A549 (cell line): Measurements from ENCODE around the gene GJB2. TPM values are rescaled to one million over a fixed set of nuclear protein-coding genes. Genes with fewer than 3 reads are reported as not detected.

Experiments
- ATAC-seq, 2 experiments: fragments of 200-7000 bp in 1 of 2; fragments of >200 bp in 1 of 2; cut with Nextera tagmentation in 1 of 2; cut with Tn5 transposase in 1 of 2; 3 replicates each; pipeline versions ENCODE4 v1.8.0 to v1.9.1; 2018 to 2020; ENCODE audit warnings: mild to moderate bottlenecking in 1 of 2, moderate library complexity in 1 of 2
- CTCF ChIA-PET: fragments of 300-600 bp; sonication (Branson Sonifier 250); formaldehyde crosslinking; extraction: SDS; loops from one replicate; lab custom pipeline; 2021; ENCODE audit warnings: antibody characterized with exemption, inconsistent platforms; lab: Yijun Ruan, JAX
- POLR2A ChIA-PET: fragments of 350-600 bp; formaldehyde crosslinking; extraction: SDS; loops from one replicate; lab custom pipeline; 2021; ENCODE audit warnings: antibody characterized with exemption, inconsistent platforms; lab: Yijun Ruan, JAX
- DNase-seq, 2 experiments: peaks; one replicate each; pipeline versions ENCODE4 v3.0.0 to v3.0.0-alpha.2; 2011 to 2016; ENCODE audit warnings: low read depth in 1 of 2, low spot score in 1 of 2
- FAIRE-seq: peaks from 2 replicates; lab custom pipeline; 2011; peaks lifted over from hg19 to GRCh38; lab: Jason Lieb, UNC
- H3K27ac ChIP-seq, 2 experiments: fragments of >200 bp; sonication (Bioruptor Twin); formaldehyde crosslinking; 3 replicates each; pipeline ENCODE4 v1.5.1; 2016 to 2017
- H3K4me1 ChIP-seq: fragments of >200 bp; sonication (Bioruptor Twin); formaldehyde crosslinking; 3 replicates; pipeline ENCODE4 v1.6.1; 2016
- H3K4me2 ChIP-seq: fragments of >200 bp; sonication (Bioruptor Twin); formaldehyde crosslinking; 3 replicates; pipeline ENCODE4 v1.6.1; 2016
- H3K4me3 ChIP-seq: fragments of >200 bp; sonication (Bioruptor Twin); formaldehyde crosslinking; 3 replicates; pipeline ENCODE4 v1.5.1; 2016
- H3K9me3 ChIP-seq: fragments of >200 bp; sonication (Bioruptor Twin); formaldehyde crosslinking; 3 replicates; pipeline ENCODE4 v1.6.1; 2016
- BCL3 ChIP-seq: fragments of >200 bp; sonication (Bioruptor Twin); formaldehyde crosslinking; IDR thresholded peaks from 3 replicates; pipeline ENCODE4 v1.6.1; 2016
- BHLHE40 ChIP-seq: IDR thresholded peaks from 2 replicates; pipeline ENCODE4 v1.6.1; 2012; ENCODE audit warnings: low read depth, low read length, inconsistent platforms
- CBX2 ChIP-seq: fragments of 200-600 bp; sonication (generic); IDR thresholded peaks from 2 replicates; pipeline ENCODE4 v1.6.1; 2016; ENCODE audit warnings: low read depth, mild to moderate bottlenecking, borderline replicate concordance
- CBX8 ChIP-seq: fragments of 200-600 bp; sonication (generic); IDR thresholded peaks from 2 replicates; pipeline ENCODE4 v1.6.1; 2016
- CHD4 ChIP-seq: fragments of 200-600 bp; sonication (generic); IDR thresholded peaks from 2 replicates; pipeline ENCODE4 v1.6.1; 2016; ENCODE audit warnings: antibody characterized with exemption, mild to moderate bottlenecking, borderline replicate concordance
- ESRRA ChIP-seq: fragments of 150-350 bp; IDR thresholded peaks from 2 replicates; pipeline ENCODE4 v1.6.1; 2014; ENCODE audit warnings: mild to moderate bottlenecking, low read length, borderline replicate concordance
- FOXS1 ChIP-seq: fragments of 250-450 bp; sonication (Bioruptor Pico); IDR thresholded peaks from 2 replicates; pipeline ENCODE4 v1.5.0; 2020; ENCODE audit warnings: mild to moderate bottlenecking, moderate library complexity
- HOXA7 ChIP-seq: fragments of 250-450 bp; sonication (Bioruptor Pico); IDR thresholded peaks from 2 replicates; pipeline ENCODE4 v1.5.0; 2020; ENCODE audit warnings: mild to moderate bottlenecking, moderate library complexity
- HOXB5 ChIP-seq: fragments of 250-450 bp; sonication (Bioruptor Pico); IDR thresholded peaks from 2 replicates; pipeline ENCODE4 v1.5.0; 2020; ENCODE audit warnings: mild to moderate bottlenecking, moderate library complexity
- JUNB ChIP-seq: fragments of >200 bp; sonication (Bioruptor Twin); formaldehyde crosslinking; IDR thresholded peaks from 2 replicates; pipeline ENCODE4 v1.6.1; 2016
- KDM5A ChIP-seq: fragments of 200-600 bp; sonication (generic); IDR thresholded peaks from 2 replicates; pipeline ENCODE4 v1.6.1; 2016; ENCODE audit warnings: antibody characterized with exemption, mild to moderate bottlenecking
- MAFK ChIP-seq: fragments of 450-650 bp; IDR thresholded peaks from 2 replicates; pipeline ENCODE4 v1.6.1; 2014; ENCODE audit not compliant: partially characterized antibody
- MAZ ChIP-seq: fragments of 150-350 bp; IDR thresholded peaks from 2 replicates; pipeline ENCODE4 v1.6.1; 2014; ENCODE audit warnings: antibody characterized with exemption, low read depth, low read length, borderline replicate concordance
- NR3C1 ChIP-seq: fragments of >200 bp; sonication (Bioruptor Twin); formaldehyde crosslinking; IDR thresholded peaks from 3 replicates; pipeline ENCODE4 v1.6.1; 2017
- PBX3 ChIP-seq: IDR thresholded peaks from 2 replicates; pipeline ENCODE4 v1.6.1; 2012
- PHF8 ChIP-seq: fragments of 200-600 bp; sonication (generic); IDR thresholded peaks from 2 replicates; pipeline ENCODE4 v1.6.1; 2016; ENCODE audit warnings: low read depth, mild to moderate bottlenecking, antibody characterized with exemption, moderate library complexity, borderline replicate concordance
- POLR2AphosphoS2 ChIP-seq: conservative IDR thresholded peaks from 2 replicates; pipeline ENCODE4 v1.6.1; 2012; ENCODE audit warnings: low read length, improper control_type of control experiment, inconsistent platforms
- RARB ChIP-seq: fragments of 250-450 bp; sonication (Bioruptor Pico); IDR thresholded peaks from 2 replicates; pipeline ENCODE4 v1.8.0; 2021; ENCODE audit warnings: mild to moderate bottlenecking, moderate library complexity
- SREBF2 ChIP-seq: fragments of 450-650 bp; IDR thresholded peaks from 2 replicates; pipeline ENCODE4 v1.6.1; 2014; ENCODE audit warnings: mild to moderate bottlenecking, moderate library complexity
- TFCP2L1 ChIP-seq: fragments of 250-450 bp; sonication (Bioruptor Pico); IDR thresholded peaks from 2 replicates; pipeline ENCODE4 v1.5.0; 2021; ENCODE audit warnings: mild to moderate bottlenecking
- TP53 ChIP-seq: fragments of 250-450 bp; sonication (Bioruptor Pico); IDR thresholded peaks from 2 replicates; pipeline ENCODE4 v1.5.0; 2021; ENCODE audit warnings: mild to moderate bottlenecking, moderate library complexity
- ZC3H11A ChIP-seq: fragments of 450-650 bp; IDR thresholded peaks from 2 replicates; pipeline ENCODE4 v1.6.1; 2014; ENCODE audit warnings: antibody characterized with exemption, mild to moderate bottlenecking
- WGBS: methylation state at CpG from one replicate; pipeline ENCODE4 v1.1.6; 2017; ENCODE audit errors: missing lambda C conversion rate; 5-methylcytosine and 5-hydroxymethylcytosine counted together
- polyA plus RNA-seq, 4 experiments: library from polyadenylated mRNA; depleted of rRNA in 3 of 4; stranded (reverse); fragments of >200 nt; fragmentation: RNase III in 1 of 4; extraction: RNeasy Plus Mini Kit Qiagen cat#74134 plus additional on column Dnase treatment in 1 of 4; gene quantifications; 2 replicates in 3 of 4; 3 replicates in 1 of 4; pipeline ENCODE4 v1.2.3, GENCODE V29; 2011 to 2017
- TF ChIP-seq, protein P1 (sequence below): fragments of >200 bp; sonication (Bioruptor Twin); formaldehyde crosslinking; IDR thresholded peaks from 2 replicates; pipeline ENCODE4 v1.6.1; 2016
- TF ChIP-seq, protein P2 (sequence below): IDR thresholded peaks from 2 replicates; pipeline ENCODE4 v1.6.1; 2012
- TF ChIP-seq, protein P3 (sequence below): fragments of 200-600 bp; sonication (generic); IDR thresholded peaks from 2 replicates; pipeline ENCODE4 v1.6.1; 2016; ENCODE audit warnings: antibody characterized with exemption, mild to moderate bottlenecking, moderate library complexity

GJB2 gene
- polyA plus RNA-seq, 2 of the 4 experiments (the other 2 are of a cell fraction) = 0.40 to 0.66 TPM

DNA sequence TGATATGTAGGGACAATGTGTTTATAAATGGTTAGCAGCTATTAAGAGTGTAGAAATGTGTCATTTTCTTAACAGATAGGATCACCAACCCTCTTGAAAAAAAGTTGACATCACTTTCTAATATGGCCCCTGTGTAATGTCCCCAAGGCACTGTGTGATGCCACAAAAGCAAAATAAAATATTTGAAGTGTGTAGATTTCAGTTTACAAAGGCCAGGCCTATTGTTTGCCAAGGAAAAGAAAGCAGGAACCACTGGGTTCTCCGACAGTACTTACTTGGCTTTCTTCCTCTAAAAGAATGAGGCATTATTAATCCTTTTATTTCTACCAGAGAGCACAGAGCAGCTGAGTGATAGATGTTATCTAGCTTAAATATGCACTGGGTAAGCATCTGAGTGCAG lies 21.4 kb downstream of the GJB2 start:
- ATAC-seq = no peak
- WGBS = 37% methylated on average over 1 of the region's 1 CpG
- ChIA-PET POLR2A (no interaction called here), CTCF (interaction anchor here (1.3 kb wide), 1 partner anchor 136 kb away, joined by 4 read pairs; no protein-coding TSS in a partner anchor)
- Histone ChIP-seq H3K9me3 (no peaks in the 10 kb centered on the region), H3K4me2 (no peak overlapping the region)
- TF ChIP-seq JUNB (no peak), CBX2 (no peak), TP53 (CRISPR knock-in tag) (no peak), NR3C1 (no peak), HOXA7 (CRISPR knock-in tag) (no peak), TFCP2L1 (no peak), ZC3H11A (no peak), CHD4 (no peak), KDM5A (no peak), BHLHE40 (no peak)
- TF ChIP-seq, protein P1, sequence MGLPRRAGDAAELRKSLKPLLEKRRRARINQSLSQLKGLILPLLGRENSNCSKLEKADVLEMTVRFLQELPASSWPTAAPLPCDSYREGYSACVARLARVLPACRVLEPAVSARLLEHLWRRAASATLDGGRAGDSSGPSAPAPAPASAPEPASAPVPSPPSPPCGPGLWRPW = no peak
- TF ChIP-seq, protein P2, sequence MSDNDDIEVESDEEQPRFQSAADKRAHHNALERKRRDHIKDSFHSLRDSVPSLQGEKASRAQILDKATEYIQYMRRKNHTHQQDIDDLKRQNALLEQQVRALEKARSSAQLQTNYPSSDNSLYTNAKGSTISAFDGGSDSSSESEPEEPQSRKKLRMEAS = no peak
- TF ChIP-seq, all 56 proteins: peak for 0
- FAIRE-seq = no peak
- Histone ChIP-seq H3K4me3 (no peak overlapping the region), H3K27ac (no peak overlapping the region), H3K4me1 (peaks cover 17% of the 10 kb centered on the region)
- DNase-seq = no peak

- no peaks in the 10 kb centered on the region for H3K9me3 ChIP-seq
- TF ChIP-seq CBX8 (no peak), KDM5A (no peak), TP53 (CRISPR knock-in tag) (no peak), PBX3 (no peak), ZC3H11A (no peak)
- no peak overlapping the region for H3K4me2 ChIP-seq
- FAIRE-seq (no peak), DNase-seq (no peak), ATAC-seq (no peak)
- POLR2A ChIA-PET = no interaction called here
- H3K27ac ChIP-seq = no peak overlapping the region
- peaks cover 17% of the 10 kb centered on the region for H3K4me1 ChIP-seq
- CTCF ChIA-PET = interaction anchor here (1.3 kb wide), 1 partner anchor 136 kb away, joined by 4 read pairs; no protein-coding TSS in a partner anchor
- no peak overlapping the region for H3K4me3 ChIP-seq
- 88% methylated on average over 5 of the region's 5 CpGs for WGBS
Measured at GRCh38 chr13:20170921-20171320, 21.8 kb downstream of the GJB2 start.

DNA sequence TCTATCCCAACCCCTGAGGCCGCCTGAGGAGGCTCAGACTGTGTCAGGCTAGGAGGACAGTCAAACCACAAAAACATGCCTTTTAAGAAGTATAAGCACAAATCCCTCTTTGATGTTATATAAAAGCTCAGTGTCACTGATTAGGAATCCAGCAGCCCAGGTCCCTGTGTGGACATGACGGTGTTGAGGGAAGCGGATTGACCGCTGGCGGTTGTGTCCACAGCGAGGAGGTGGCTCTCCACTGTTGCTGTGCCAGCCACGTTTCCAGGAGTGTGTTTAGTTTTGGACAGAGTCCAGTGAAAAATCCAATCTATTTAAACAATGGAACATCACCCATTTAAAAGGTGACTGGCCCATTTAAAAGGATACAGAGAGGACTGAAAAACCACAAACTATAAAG lies 24.3 kb downstream of the GJB2 start:
- Histone ChIP-seq H3K4me1 (no peaks in the 10 kb centered on the region), H3K4me2 (no peak overlapping the region), H3K27ac (no peak overlapping the region), H3K9me3 (no peaks in the 10 kb centered on the region), H3K4me3 (no peak overlapping the region)
- 75% methylated on average over 7 of the region's 7 CpGs for WGBS
- DNase-seq (no peak), FAIRE-seq (no peak), ATAC-seq (no peak)
- CTCF ChIA-PET = interaction anchor here (0.7 to 1.1 kb wide), 2 partner anchors 19 to 31 kb away, joined by 3 read pairs; no protein-coding TSS in a partner anchor
- TF ChIP-seq ESRRA = no peak
- TF ChIP-seq MAFK = no peak
- no peak for TF ChIP-seq POLR2AphosphoS2
- TF ChIP-seq, protein P3, sequence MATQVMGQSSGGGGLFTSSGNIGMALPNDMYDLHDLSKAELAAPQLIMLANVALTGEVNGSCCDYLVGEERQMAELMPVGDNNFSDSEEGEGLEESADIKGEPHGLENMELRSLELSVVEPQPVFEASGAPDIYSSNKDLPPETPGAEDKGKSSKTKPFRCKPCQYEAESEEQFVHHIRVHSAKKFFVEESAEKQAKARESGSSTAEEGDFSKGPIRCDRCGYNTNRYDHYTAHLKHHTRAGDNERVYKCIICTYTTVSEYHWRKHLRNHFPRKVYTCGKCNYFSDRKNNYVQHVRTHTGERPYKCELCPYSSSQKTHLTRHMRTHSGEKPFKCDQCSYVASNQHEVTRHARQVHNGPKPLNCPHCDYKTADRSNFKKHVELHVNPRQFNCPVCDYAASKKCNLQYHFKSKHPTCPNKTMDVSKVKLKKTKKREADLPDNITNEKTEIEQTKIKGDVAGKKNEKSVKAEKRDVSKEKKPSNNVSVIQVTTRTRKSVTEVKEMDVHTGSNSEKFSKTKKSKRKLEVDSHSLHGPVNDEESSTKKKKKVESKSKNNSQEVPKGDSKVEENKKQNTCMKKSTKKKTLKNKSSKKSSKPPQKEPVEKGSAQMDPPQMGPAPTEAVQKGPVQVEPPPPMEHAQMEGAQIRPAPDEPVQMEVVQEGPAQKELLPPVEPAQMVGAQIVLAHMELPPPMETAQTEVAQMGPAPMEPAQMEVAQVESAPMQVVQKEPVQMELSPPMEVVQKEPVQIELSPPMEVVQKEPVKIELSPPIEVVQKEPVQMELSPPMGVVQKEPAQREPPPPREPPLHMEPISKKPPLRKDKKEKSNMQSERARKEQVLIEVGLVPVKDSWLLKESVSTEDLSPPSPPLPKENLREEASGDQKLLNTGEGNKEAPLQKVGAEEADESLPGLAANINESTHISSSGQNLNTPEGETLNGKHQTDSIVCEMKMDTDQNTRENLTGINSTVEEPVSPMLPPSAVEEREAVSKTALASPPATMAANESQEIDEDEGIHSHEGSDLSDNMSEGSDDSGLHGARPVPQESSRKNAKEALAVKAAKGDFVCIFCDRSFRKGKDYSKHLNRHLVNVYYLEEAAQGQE = no peak
- TF ChIP-seq RARB (CRISPR knock-in tag) = no peak
- no peak for TF ChIP-seq PHF8
- no peak for TF ChIP-seq SREBF2
- TF ChIP-seq CHD4 = no peak
- TF ChIP-seq MAZ = no peak
- no peak for TF ChIP-seq FOXS1 (CRISPR knock-in tag)
- no peak for TF ChIP-seq HOXB5 (CRISPR knock-in tag)
- TF ChIP-seq BCL3 = no peak
- POLR2A ChIA-PET = no interaction called here
